GM12873 (cell line): Measurements from ENCODE around the gene RIN3.
A peak's percentile ranks its signal among the peaks of the same experiment; 100 is the strongest.

Experiments used
- CTCF ChIP-seq: IDR thresholded peaks from 2 replicates; pipeline ENCODE4 v1.5.1; 2012; ENCODE audit warnings: low read depth, mild to moderate bottlenecking, moderate library complexity, low read length, control low read depth; ENCODE audit not compliant: insufficient read depth; ENCODE audit errors: missing control alignments

Gene RIN3

GRCh38 chr14:92595267-92595666 is 81.7 kb downstream of the RIN3 start:
- no peak for TF ChIP-seq CTCF

- peak; percentile 26 for TF ChIP-seq CTCF
Observed at GRCh38 chr14:92596331-92596907, 82.8 kb downstream of the RIN3 start.

- TF ChIP-seq CTCF = no peak
Observed at GRCh38 chr14:92597906-92598905, 84.6 kb downstream of the RIN3 start.

- no peak for TF ChIP-seq CTCF
Observed at GRCh38 chr14:92599811-92600210, 86.2 kb downstream of the RIN3 start.

GRCh38 chr14:92600318-92601053 is 86.9 kb downstream of the RIN3 start:
- TF ChIP-seq CTCF = no peak

- TF ChIP-seq CTCF = no peak
Observed at GRCh38 chr14:92601131-92601710, 87.6 kb downstream of the RIN3 start.
